Heart left ventricle (tissue), 13 donors: ENCODE measurements around the gene LRIT1.

Experiments used
- POLR2A ChIP-seq, 2 donors: fragments of 450-650 bp; IDR thresholded peaks; one replicate each; pipeline ENCODE4 v1.6.1; 2017; ENCODE audit warnings: antibody characterized with exemption in 2 of 2, mild to moderate bottlenecking in 2 of 2, moderate library complexity in 2 of 2
- TF ChIP-seq, protein P1 (sequence below), 12 donors: fragments of 200-600 bp; sonication (generic) in 4 of 12; IDR thresholded peaks; one replicate each; pipeline versions ENCODE4 v1.5.0 to v1.8.0; 2018 to 2022; ENCODE audit warnings: antibody characterized with exemption in 12 of 12, mild to moderate bottlenecking in 5 of 12
- donor health status: ischemic (EF 13 %, LVEDD 7.1; RV severe dilation, severe dysfunction).
- donor health status: DM: no; HTN: yes; CAD: no.
- donor health status: DM: no; HTN: no; CAD: no.
- donor health status: ischemic (EF 25% LVEDD 6.9; RV normal size, moderate dysfunction).
- donor health status: ischemic (EF 25% LVEDD 5.7; RV mildly dilated, moderate dysfunction).
- donor health status: ischemic (EF 35%, LVEDD 5.7; RV mildly dilated, moderate dysfunction).
- donor health status: nonischemic (EF 11% LVEDD 7.7; RV severe dilation, severe dysfunction).
- donor health status: DM: yes; HTN: yes; CAD: no.
- donor health status: PGD.
- donor health status: ischemic (EF 29% LVEDD 5.4; RV normal size, mild dysfunction).
- donor health status: nonischemic (EF 23%, LVEDD 6.1; RV moderate dilation, normal function).

DNA sequence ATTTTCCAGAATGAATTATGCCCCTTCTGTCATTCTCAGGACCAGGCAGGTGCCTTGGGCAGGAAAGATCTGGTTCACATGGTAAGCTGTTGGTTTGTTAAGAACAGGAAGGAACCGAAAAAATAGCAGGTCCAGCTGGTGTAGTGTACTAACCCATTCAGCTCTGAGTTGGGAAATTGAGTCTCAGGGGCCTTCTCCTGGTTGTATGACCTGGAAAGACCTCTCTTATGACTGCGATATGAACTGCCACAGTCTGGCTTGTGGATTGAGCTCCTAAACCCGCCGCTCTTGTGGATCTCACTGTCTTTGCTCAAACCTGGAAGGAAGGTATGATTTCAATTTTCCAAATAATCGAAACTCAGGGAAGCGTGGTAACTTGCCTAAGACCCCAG, 4.5 kb downstream of the LRIT1 start:
- TF ChIP-seq POLR2A (IDR thresholded peaks at IDR 0.05): no peak
- TF ChIP-seq, protein P1, sequence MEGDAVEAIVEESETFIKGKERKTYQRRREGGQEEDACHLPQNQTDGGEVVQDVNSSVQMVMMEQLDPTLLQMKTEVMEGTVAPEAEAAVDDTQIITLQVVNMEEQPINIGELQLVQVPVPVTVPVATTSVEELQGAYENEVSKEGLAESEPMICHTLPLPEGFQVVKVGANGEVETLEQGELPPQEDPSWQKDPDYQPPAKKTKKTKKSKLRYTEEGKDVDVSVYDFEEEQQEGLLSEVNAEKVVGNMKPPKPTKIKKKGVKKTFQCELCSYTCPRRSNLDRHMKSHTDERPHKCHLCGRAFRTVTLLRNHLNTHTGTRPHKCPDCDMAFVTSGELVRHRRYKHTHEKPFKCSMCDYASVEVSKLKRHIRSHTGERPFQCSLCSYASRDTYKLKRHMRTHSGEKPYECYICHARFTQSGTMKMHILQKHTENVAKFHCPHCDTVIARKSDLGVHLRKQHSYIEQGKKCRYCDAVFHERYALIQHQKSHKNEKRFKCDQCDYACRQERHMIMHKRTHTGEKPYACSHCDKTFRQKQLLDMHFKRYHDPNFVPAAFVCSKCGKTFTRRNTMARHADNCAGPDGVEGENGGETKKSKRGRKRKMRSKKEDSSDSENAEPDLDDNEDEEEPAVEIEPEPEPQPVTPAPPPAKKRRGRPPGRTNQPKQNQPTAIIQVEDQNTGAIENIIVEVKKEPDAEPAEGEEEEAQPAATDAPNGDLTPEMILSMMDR (IDR thresholded peaks at IDR 0.05): no peak
